ENCODE results near the gene NRIP3. TPM values are rescaled to one million over a fixed set of nuclear protein-coding genes. Genes with fewer than 3 reads are reported as not detected.

Gene NRIP3
- polyA plus RNA-seq: under 1 TPM; 0.08 to 0.22 TPM

GRCh38 chr11:9003573-9004182, at the start of gene NRIP3:
TSS of gene NRIP3 (minus strand) at chr11:9004001. CDS start at chr11:9003935, 66 bp downstream.
- Histone ChIP-seq H3K9me3 (ENCODE audit: control insufficient read depth in 2 of 2, insufficient read depth in 1 of 2, low read depth in 1 of 2, low read length in 1 of 2) (peaks cover 0 to 3% of the 10 kb centered on the region in 2 donors), H3K4me3 (ENCODE audit: low read depth in 1 of 2, low read length in 2 of 2) (peak within 1 kb of the TSS; percentile 42 to 43), H3K4me1 (ENCODE audit: control insufficient read depth in 2 of 2, insufficient read depth in 2 of 2, low read length in 1 of 2) (peaks cover 5 to 11% of the 10 kb centered on the region in 2 donors), H3K27ac (ENCODE audit: low read depth in 2 of 2, low read length in 1 of 2) (no peak within 1 kb of the TSS), H3K36me3 (ENCODE audit: control insufficient read depth in 2 of 2, insufficient read depth in 2 of 2, low read length in 1 of 2) (no peaks in the 10 kb centered on the region), H3K27me3 (ENCODE audit: control insufficient read depth in 1 of 2, insufficient read depth in 2 of 2, low read length in 2 of 2) (no peaks in the 10 kb centered on the region)
- 1 to 3% methylated on average over 59 to 83 of the region's 83 CpGs for WGBS, 2 donors

- Histone ChIP-seq H3K36me3 (ENCODE audit: control insufficient read depth in 2 of 2, insufficient read depth in 2 of 2, low read length in 1 of 2) (no peaks in the 10 kb centered on the region), H3K4me3 (ENCODE audit: low read depth in 1 of 2, low read length in 2 of 2) (no peak overlapping the region), H3K27me3 (ENCODE audit: control insufficient read depth in 1 of 2, insufficient read depth in 2 of 2, low read length in 2 of 2) (no peaks in the 10 kb centered on the region), H3K9me3 (ENCODE audit: control insufficient read depth in 2 of 2, insufficient read depth in 1 of 2, low read depth in 1 of 2, low read length in 1 of 2) (no peaks in the 10 kb centered on the region), H3K4me1 (ENCODE audit: control insufficient read depth in 2 of 2, insufficient read depth in 2 of 2, low read length in 1 of 2) (peaks cover 2% of the 10 kb centered on the region in 2 donors), H3K27ac (ENCODE audit: low read depth in 2 of 2, low read length in 1 of 2) (no peak overlapping the region)
- WGBS, 2 donors: 88 to 92% methylated on average over 3 of the region's 3 CpGs
These were observed 48.5 kb upstream of the NRIP3 start for GRCh38 chr11:9052316-9052715.

GRCh38 chr11:9049959-9050358, 46.2 kb upstream of the NRIP3 start:
- 88 to 92% methylated on average over 2 of the region's 2 CpGs for WGBS, 2 donors
- no peak overlapping the region for H3K27ac ChIP-seq (ENCODE audit: low read depth in 2 of 2, low read length in 1 of 2)
- H3K4me1 ChIP-seq (ENCODE audit: control insufficient read depth in 2 of 2, insufficient read depth in 2 of 2, low read length in 1 of 2): peaks cover 0 to 2% of the 10 kb centered on the region in 2 donors
- H3K27me3 ChIP-seq (ENCODE audit: control insufficient read depth in 1 of 2, insufficient read depth in 2 of 2, low read length in 2 of 2): no peaks in the 10 kb centered on the region
- no peaks in the 10 kb centered on the region for H3K36me3 ChIP-seq (ENCODE audit: control insufficient read depth in 2 of 2, insufficient read depth in 2 of 2, low read length in 1 of 2)
- no peak overlapping the region for H3K4me3 ChIP-seq (ENCODE audit: low read depth in 1 of 2, low read length in 2 of 2)
- H3K9me3 ChIP-seq (ENCODE audit: control insufficient read depth in 2 of 2, insufficient read depth in 1 of 2, low read depth in 1 of 2, low read length in 1 of 2): no peaks in the 10 kb centered on the region

GRCh38 chr11:9047964-9048523, 44.2 kb upstream of the NRIP3 start:
- peak overlapping the region; percentile 22 to 54 for H3K27ac ChIP-seq (ENCODE audit: low read depth in 2 of 2, low read length in 1 of 2)
- peaks cover 0 to 2% of the 10 kb centered on the region in 2 donors for H3K4me1 ChIP-seq (ENCODE audit: control insufficient read depth in 2 of 2, insufficient read depth in 2 of 2, low read length in 1 of 2)
- H3K4me3 ChIP-seq (ENCODE audit: low read depth in 1 of 2, low read length in 2 of 2): no peak overlapping the region
- H3K27me3 ChIP-seq (ENCODE audit: control insufficient read depth in 1 of 2, insufficient read depth in 2 of 2, low read length in 2 of 2): no peaks in the 10 kb centered on the region
- 59 to 60% methylated on average over 9 of the region's 9 CpGs for WGBS, 2 donors
- no peaks in the 10 kb centered on the region for H3K9me3 ChIP-seq (ENCODE audit: control insufficient read depth in 2 of 2, insufficient read depth in 1 of 2, low read depth in 1 of 2, low read length in 1 of 2)
- no peaks in the 10 kb centered on the region for H3K36me3 ChIP-seq (ENCODE audit: control insufficient read depth in 2 of 2, insufficient read depth in 2 of 2, low read length in 1 of 2)

- 77 to 83% methylated on average over 4 of the region's 4 CpGs for WGBS, 2 donors
- no peaks in the 10 kb centered on the region for H3K27me3 ChIP-seq (ENCODE audit: control insufficient read depth in 1 of 2, insufficient read depth in 2 of 2, low read length in 2 of 2)
- H3K27ac ChIP-seq (ENCODE audit: low read depth in 2 of 2, low read length in 1 of 2): no peak overlapping the region
- H3K9me3 ChIP-seq (ENCODE audit: control insufficient read depth in 2 of 2, insufficient read depth in 1 of 2, low read depth in 1 of 2, low read length in 1 of 2): no peaks in the 10 kb centered on the region
- H3K36me3 ChIP-seq (ENCODE audit: control insufficient read depth in 2 of 2, insufficient read depth in 2 of 2, low read length in 1 of 2): no peaks in the 10 kb centered on the region
- no peak overlapping the region for H3K4me3 ChIP-seq (ENCODE audit: low read depth in 1 of 2, low read length in 2 of 2)
- peaks cover 0 to 2% of the 10 kb centered on the region in 2 donors for H3K4me1 ChIP-seq (ENCODE audit: control insufficient read depth in 2 of 2, insufficient read depth in 2 of 2, low read length in 1 of 2)
These were observed 42.7 kb upstream of the NRIP3 start for GRCh38 chr11:9046481-9046880.

- 71 to 76% methylated on average over 1 of the region's 1 CpG for WGBS, 2 donors
- Histone ChIP-seq H3K4me1 (ENCODE audit: control insufficient read depth in 2 of 2, insufficient read depth in 2 of 2, low read length in 1 of 2) (peaks cover 0 to 2% of the 10 kb centered on the region in 2 donors), H3K27me3 (ENCODE audit: control insufficient read depth in 1 of 2, insufficient read depth in 2 of 2, low read length in 2 of 2) (no peaks in the 10 kb centered on the region)
These were observed 38.7 kb upstream of the NRIP3 start for GRCh38 chr11:9042488-9042887.

GRCh38 chr11:9041747-9042146, 37.9 kb upstream of the NRIP3 start:
- H3K27ac ChIP-seq (ENCODE audit: low read depth in 2 of 2, low read length in 1 of 2): no peak overlapping the region
- no peak overlapping the region for H3K4me3 ChIP-seq (ENCODE audit: low read depth in 1 of 2, low read length in 2 of 2)
- H3K36me3 ChIP-seq (ENCODE audit: control insufficient read depth in 2 of 2, insufficient read depth in 2 of 2, low read length in 1 of 2): no peaks in the 10 kb centered on the region
- H3K9me3 ChIP-seq (ENCODE audit: control insufficient read depth in 2 of 2, insufficient read depth in 1 of 2, low read depth in 1 of 2, low read length in 1 of 2): no peaks in the 10 kb centered on the region
- H3K4me1 ChIP-seq (ENCODE audit: control insufficient read depth in 2 of 2, insufficient read depth in 2 of 2, low read length in 1 of 2): no peaks in the 10 kb centered on the region
- 62 to 81% methylated on average over 2 of the region's 2 CpGs for WGBS, 2 donors
- H3K27me3 ChIP-seq (ENCODE audit: control insufficient read depth in 1 of 2, insufficient read depth in 2 of 2, low read length in 2 of 2): no peaks in the 10 kb centered on the region

More at GRCh38 chr11:9042488-9042887, 38.7 kb upstream of the NRIP3 start:
- Histone ChIP-seq H3K36me3 (ENCODE audit: control insufficient read depth in 2 of 2, insufficient read depth in 2 of 2, low read length in 1 of 2) (no peaks in the 10 kb centered on the region), H3K9me3 (ENCODE audit: control insufficient read depth in 2 of 2, insufficient read depth in 1 of 2, low read depth in 1 of 2, low read length in 1 of 2) (no peaks in the 10 kb centered on the region), H3K4me3 (ENCODE audit: low read depth in 1 of 2, low read length in 2 of 2) (no peak overlapping the region), H3K27ac (ENCODE audit: low read depth in 2 of 2, low read length in 1 of 2) (no peak overlapping the region)

- H3K27me3 ChIP-seq (ENCODE audit: control insufficient read depth in 1 of 2, insufficient read depth in 2 of 2, low read length in 2 of 2): no peaks in the 10 kb centered on the region
- no peaks in the 10 kb centered on the region for H3K9me3 ChIP-seq (ENCODE audit: control insufficient read depth in 2 of 2, insufficient read depth in 1 of 2, low read depth in 1 of 2, low read length in 1 of 2)
- 89 to 91% methylated on average over 10 of the region's 10 CpGs for whole genome bisulfite sequencing, 2 donors
- H3K27ac ChIP-seq (ENCODE audit: low read depth in 2 of 2, low read length in 1 of 2): no peak overlapping the region
- H3K4me3 ChIP-seq (ENCODE audit: low read depth in 1 of 2, low read length in 2 of 2): no peak overlapping the region
- H3K4me1 ChIP-seq (ENCODE audit: control insufficient read depth in 2 of 2, insufficient read depth in 2 of 2, low read length in 1 of 2): no peaks in the 10 kb centered on the region
- H3K36me3 ChIP-seq (ENCODE audit: control insufficient read depth in 2 of 2, insufficient read depth in 2 of 2, low read length in 1 of 2): no peaks in the 10 kb centered on the region
These were observed 36.6 kb upstream of the NRIP3 start for GRCh38 chr11:9040410-9040809.

GRCh38 chr11:9039863-9040262, 36.1 kb upstream of the NRIP3 start:
- no peak overlapping the region for H3K27ac ChIP-seq (ENCODE audit: low read depth in 2 of 2, low read length in 1 of 2)
- H3K4me1 ChIP-seq (ENCODE audit: control insufficient read depth in 2 of 2, insufficient read depth in 2 of 2, low read length in 1 of 2): no peaks in the 10 kb centered on the region
- no peaks in the 10 kb centered on the region for H3K36me3 ChIP-seq (ENCODE audit: control insufficient read depth in 2 of 2, insufficient read depth in 2 of 2, low read length in 1 of 2)
- H3K27me3 ChIP-seq (ENCODE audit: control insufficient read depth in 1 of 2, insufficient read depth in 2 of 2, low read length in 2 of 2): no peaks in the 10 kb centered on the region
- no peak overlapping the region for H3K4me3 ChIP-seq (ENCODE audit: low read depth in 1 of 2, low read length in 2 of 2)
- 95% methylated on average over 19 of the region's 19 CpGs for WGBS, 2 donors
- H3K9me3 ChIP-seq (ENCODE audit: control insufficient read depth in 2 of 2, insufficient read depth in 1 of 2, low read depth in 1 of 2, low read length in 1 of 2): no peaks in the 10 kb centered on the region

GRCh38 chr11:9039198-9039597, 35.4 kb upstream of the NRIP3 start:
- no peaks in the 10 kb centered on the region for H3K9me3 ChIP-seq (ENCODE audit: control insufficient read depth in 2 of 2, insufficient read depth in 1 of 2, low read depth in 1 of 2, low read length in 1 of 2)
- WGBS, 2 donors: 80 to 86% methylated on average over 9 of the region's 9 CpGs
- H3K27ac ChIP-seq (ENCODE audit: low read depth in 2 of 2, low read length in 1 of 2): no peak overlapping the region
- no peaks in the 10 kb centered on the region for H3K36me3 ChIP-seq (ENCODE audit: control insufficient read depth in 2 of 2, insufficient read depth in 2 of 2, low read length in 1 of 2)
- no peaks in the 10 kb centered on the region for H3K27me3 ChIP-seq (ENCODE audit: control insufficient read depth in 1 of 2, insufficient read depth in 2 of 2, low read length in 2 of 2)
- H3K4me3 ChIP-seq (ENCODE audit: low read depth in 1 of 2, low read length in 2 of 2): no peak overlapping the region
- no peaks in the 10 kb centered on the region for H3K4me1 ChIP-seq (ENCODE audit: control insufficient read depth in 2 of 2, insufficient read depth in 2 of 2, low read length in 1 of 2)
